Measurements from ENCODE around the gene KCNAB1. TPM values are rescaled to one million over a fixed set of nuclear protein-coding genes. Genes with fewer than 3 reads are reported as not detected.

KCNAB1 gene
- polyA plus RNA-seq, 1 donor (not counting 4 experiments of a cell fraction or from before 2014, with no cell fraction given), result 0.03 TPM

GRCh38 chr3:156259896-156260295 lies 139.5 kb downstream of the KCNAB1 start:
- FAIRE-seq (no peak), DNase-seq (ENCODE audit: low read depth, low spot score) (no peak)
- Histone ChIP-seq H3K4me2 (ENCODE audit: control insufficient read depth, extremely low read depth, insufficient read depth, low read depth, low read length) (no peak overlapping the region), H2AFZ (ENCODE audit: control insufficient read depth, low read length) (no peak overlapping the region), H3K27me3 (ENCODE audit: control insufficient read depth, extremely low read depth, insufficient read depth, low read length) (no peaks in the 10 kb centered on the region), H3K9ac (ENCODE audit: control insufficient read depth, extremely low read depth, insufficient read depth, low read length) (no peak overlapping the region), H3K79me2 (ENCODE audit: control insufficient read depth, insufficient read depth, low read length) (no peaks in the 10 kb centered on the region), H3K4me1 (ENCODE audit: control insufficient read depth, extremely low read depth, insufficient read depth, low read length) (peaks cover 8% of the 10 kb centered on the region), H3K36me3 (ENCODE audit: control insufficient read depth in 2 of 2, extremely low read depth in 1 of 2, insufficient read depth in 2 of 2, low read length in 2 of 2) (no peaks in the 10 kb centered on the region), H3K4me3 (ENCODE audit: control insufficient read depth in 2 of 3, extremely low read depth in 1 of 3, insufficient read depth in 2 of 3, low read depth in 1 of 3, low read length in 3 of 3) (no peak overlapping the region), H3K9me3 (ENCODE audit: control insufficient read depth, low read depth, low read length) (no peaks in the 10 kb centered on the region), H3K9me1 (ENCODE audit: control insufficient read depth, extremely low read depth, insufficient read depth, low read length) (no peaks in the 10 kb centered on the region), H4K20me1 (ENCODE audit: control insufficient read depth, extremely low read depth, insufficient read depth, low read length) (no peaks in the 10 kb centered on the region), H3K27ac (ENCODE audit: control insufficient read depth, insufficient read depth, low read length) (no peak overlapping the region)
- dilution Hi-C loops (cut with MboI; ENCODE audit: extremely low pct_ligation_motif_present, low sequenced_read_pairs), result no loop called here
- TF ChIP-seq CTCF (optimal IDR thresholded peaks at IDR 0.05 in 1 of 3, IDR thresholded peaks at IDR 0.05 in 1 of 3, conservative IDR thresholded peaks at IDR 0.05 in 1 of 3; ENCODE audit: extremely low read depth in 1 of 3, insufficient read depth in 2 of 3, low read length in 3 of 3), result no peak

- TF ChIP-seq EZH2 (IDR thresholded peaks at IDR 0.05; ENCODE audit: low read length) (no peak), CTCF (optimal IDR thresholded peaks at IDR 0.05 in 1 of 3, IDR thresholded peaks at IDR 0.05 in 1 of 3, conservative IDR thresholded peaks at IDR 0.05 in 1 of 3; ENCODE audit: extremely low read depth in 1 of 3, insufficient read depth in 2 of 3, low read length in 3 of 3) (no peak)
- H2AFZ ChIP-seq (ENCODE audit: control insufficient read depth, low read length), result no peak overlapping the region
- FAIRE-seq (no peak), DNase-seq (ENCODE audit: low read depth, low spot score) (no peak)
- no peaks in the 10 kb centered on the region for H3K36me3 ChIP-seq (ENCODE audit: control insufficient read depth in 2 of 2, extremely low read depth in 1 of 2, insufficient read depth in 2 of 2, low read length in 2 of 2)
- H3K27me3 ChIP-seq (ENCODE audit: control insufficient read depth, extremely low read depth, insufficient read depth, low read length), result no peaks in the 10 kb centered on the region
- peaks cover 8% of the 10 kb centered on the region for H3K4me1 ChIP-seq (ENCODE audit: control insufficient read depth, extremely low read depth, insufficient read depth, low read length)
- no peak overlapping the region for H3K4me3 ChIP-seq (ENCODE audit: control insufficient read depth in 2 of 3, extremely low read depth in 1 of 3, insufficient read depth in 2 of 3, low read depth in 1 of 3, low read length in 3 of 3)
- no peak overlapping the region for H3K27ac ChIP-seq (ENCODE audit: control insufficient read depth, insufficient read depth, low read length)
- no peaks in the 10 kb centered on the region for H3K9me3 ChIP-seq (ENCODE audit: control insufficient read depth, low read depth, low read length)
- H3K9ac ChIP-seq (ENCODE audit: control insufficient read depth, extremely low read depth, insufficient read depth, low read length), result no peak overlapping the region
- no peak overlapping the region for H3K4me2 ChIP-seq (ENCODE audit: control insufficient read depth, extremely low read depth, insufficient read depth, low read depth, low read length)
- no peaks in the 10 kb centered on the region for H3K79me2 ChIP-seq (ENCODE audit: control insufficient read depth, insufficient read depth, low read length)
- no peaks in the 10 kb centered on the region for H3K9me1 ChIP-seq (ENCODE audit: control insufficient read depth, extremely low read depth, insufficient read depth, low read length)
- no peaks in the 10 kb centered on the region for H4K20me1 ChIP-seq (ENCODE audit: control insufficient read depth, extremely low read depth, insufficient read depth, low read length)
- dilution Hi-C loops (cut with MboI; ENCODE audit: extremely low pct_ligation_motif_present, low sequenced_read_pairs), result no loop called here
These were observed 140.0 kb downstream of the KCNAB1 start for GRCh38 chr3:156260331-156260730.

Measured in keratinocyte (primary cell).